HG03280 (cell line): ENCODE measurements around the gene RYR3.

Experiments
- ATAC-seq: cut with Tn5 transposase; IDR thresholded peaks from one replicate; pipeline ENCODE4 v1.9.1; 2021; ENCODE audit warnings: mild to moderate bottlenecking, moderate library complexity; ENCODE audit not compliant: unreplicated experiment

Gene RYR3

DNA sequence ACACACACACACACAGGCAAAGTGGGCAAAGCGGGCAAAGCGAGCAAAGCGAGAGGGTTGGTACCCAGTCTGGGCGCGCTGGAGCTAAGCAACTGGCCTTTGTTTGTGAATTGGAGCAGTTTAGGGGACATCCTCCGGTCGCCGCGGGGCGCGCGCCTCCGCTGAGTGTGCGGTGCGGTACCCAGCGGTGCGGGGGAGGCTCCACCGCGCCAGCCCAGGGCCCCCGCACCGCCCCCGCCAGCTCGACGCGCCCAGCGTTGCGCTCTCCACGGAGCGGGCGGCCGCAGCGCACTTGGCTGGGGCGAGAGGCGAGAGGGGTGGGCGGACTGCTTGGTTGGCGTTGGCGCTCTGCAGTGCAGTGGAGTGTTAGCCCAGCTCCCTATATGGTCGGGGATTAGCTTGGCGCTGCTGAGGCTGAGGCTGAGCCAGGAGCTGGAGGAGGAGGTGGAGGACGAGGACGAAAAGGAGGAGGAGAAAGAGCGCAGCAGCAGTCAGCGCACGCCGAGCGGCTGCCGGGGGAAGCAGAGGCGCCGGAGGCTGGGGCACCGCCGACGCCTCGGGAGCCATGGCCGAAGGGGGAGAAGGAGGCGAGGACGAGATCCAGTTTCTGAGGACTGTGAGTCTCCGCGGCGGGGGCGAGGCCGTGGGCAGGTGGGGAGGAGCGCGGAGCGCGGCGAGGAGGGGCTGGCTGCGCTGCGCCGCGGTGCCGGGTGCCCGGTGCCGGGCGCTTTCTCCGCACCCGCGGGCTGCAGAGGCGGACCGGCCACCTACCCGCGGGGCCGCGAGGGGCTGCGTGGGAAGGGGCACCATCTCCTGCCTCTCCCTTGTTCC lies at the start of gene RYR3:
RYR3 (plus strand) TSS at position 487 of the 831 bp plus-strand sequence; CDS start at position 566, 79 bp downstream.
- no peak for ATAC-seq

- ATAC-seq = no peak
These were observed 48.5 kb upstream of the RYR3 start for GRCh38 chr15:33262306-33262705.

DNA sequence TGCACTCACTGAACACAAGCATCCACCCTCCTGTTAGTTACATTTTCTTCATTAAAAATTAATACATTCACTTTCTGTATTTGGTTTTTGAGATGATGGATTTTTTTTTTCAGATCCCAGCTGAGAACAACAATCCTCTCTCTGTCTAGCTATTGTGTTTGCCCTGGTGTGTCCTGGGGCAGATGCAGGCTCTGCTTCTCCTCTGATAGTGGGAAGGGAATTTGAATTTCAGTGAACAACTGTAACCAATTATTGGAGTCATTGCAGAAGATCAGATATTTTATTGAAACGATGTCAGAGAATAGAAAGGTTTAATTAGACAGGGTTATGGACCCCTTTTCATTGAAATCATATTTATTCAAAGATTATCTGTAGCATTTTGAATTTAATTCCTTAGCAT lies 33.1 kb upstream of the RYR3 start:
- no peak for ATAC-seq

GRCh38 chr15:33278816-33279612 lies 31.8 kb upstream of the RYR3 start:
- ATAC-seq = no peak

DNA sequence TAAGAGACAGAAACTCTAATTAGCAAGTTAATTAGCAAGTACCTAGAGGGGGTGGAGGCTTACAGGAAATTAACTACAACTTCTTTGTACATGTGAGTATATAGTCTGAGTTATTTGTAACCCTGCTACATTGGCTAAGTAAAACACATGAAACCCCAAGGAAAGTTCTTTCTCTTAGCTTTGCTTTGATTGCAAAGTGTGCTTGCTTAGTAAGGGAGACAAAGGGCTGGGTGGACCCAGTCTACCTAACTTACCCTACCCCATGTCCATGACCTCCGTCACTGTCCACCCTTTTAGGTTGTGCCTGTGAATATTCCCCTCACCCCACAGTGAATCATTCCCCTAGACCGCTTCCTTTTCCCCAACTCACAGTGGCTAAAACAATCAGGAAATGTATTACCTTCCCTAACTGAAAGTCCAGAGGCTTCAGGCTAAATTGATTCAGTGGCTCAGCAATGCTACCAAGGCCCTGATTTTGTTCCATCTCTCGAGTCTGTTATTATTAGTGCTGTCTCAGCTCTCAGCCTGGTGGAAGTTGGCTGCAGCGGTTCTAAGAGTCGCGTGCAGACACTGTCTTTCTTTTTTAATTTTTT lies 31.1 kb upstream of the RYR3 start:
- ATAC-seq = no peak

- no peak for ATAC-seq
These were observed 28.3 kb upstream of the RYR3 start for GRCh38 chr15:33282226-33283020.

GRCh38 chr15:33283576-33283975 lies 27.2 kb upstream of the RYR3 start:
- no peak for ATAC-seq

GRCh38 chr15:33284336-33284735 lies 26.4 kb upstream of the RYR3 start:
- ATAC-seq = no peak

GRCh38 chr15:33292717-33293307 lies 18.0 kb upstream of the RYR3 start:
- no peak for ATAC-seq

DNA sequence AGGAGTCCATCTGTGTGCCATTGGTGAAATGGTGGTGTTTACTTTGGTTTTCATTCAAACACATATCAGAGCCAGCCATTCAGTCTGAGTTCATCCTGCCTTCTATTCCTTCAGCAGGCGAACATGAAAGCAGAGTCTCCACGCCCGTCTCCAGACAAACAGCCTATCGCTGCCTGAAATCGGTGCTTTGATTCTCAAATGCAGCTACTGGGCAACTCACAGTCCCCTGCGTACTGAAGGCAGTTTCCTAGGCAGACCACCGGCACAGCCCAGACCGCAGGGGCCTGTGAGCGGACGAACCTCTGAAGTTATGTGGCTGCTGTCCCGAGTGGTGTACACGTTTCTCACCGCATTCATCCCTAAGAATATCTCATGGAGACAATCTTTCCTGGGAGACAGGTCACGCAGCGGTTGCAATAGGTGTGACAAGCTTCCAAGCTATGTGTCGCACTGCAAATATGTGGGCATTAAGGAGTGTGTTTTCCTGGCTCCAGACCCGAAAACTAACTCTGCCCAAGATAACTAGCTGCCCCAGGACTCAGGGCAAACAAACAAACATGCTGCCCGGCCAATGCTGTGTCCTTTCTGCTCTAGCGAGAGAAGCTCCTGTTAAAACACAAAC lies 16.9 kb upstream of the RYR3 start:
- ATAC-seq = no peak

DNA sequence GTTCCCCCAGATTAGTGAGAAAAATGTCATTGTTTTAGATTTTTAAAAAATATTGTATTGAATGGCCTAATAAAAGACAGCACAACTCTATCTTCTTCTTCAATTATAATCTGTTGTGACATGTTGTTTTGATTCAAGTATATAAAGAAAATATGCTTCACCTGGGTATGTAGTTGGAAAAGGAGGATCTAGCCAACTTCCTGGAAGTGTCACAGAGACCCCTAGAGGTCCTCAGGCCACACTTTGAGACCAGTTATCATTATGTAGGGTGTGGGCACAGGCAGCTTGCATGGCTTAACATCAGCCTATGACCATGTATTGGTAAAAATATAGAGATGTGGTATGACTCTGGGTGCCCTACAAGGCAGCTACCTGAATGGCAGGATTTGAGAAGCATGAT lies 14.7 kb upstream of the RYR3 start:
- ATAC-seq = no peak

GRCh38 chr15:33296856-33297255 lies 13.9 kb upstream of the RYR3 start:
- ATAC-seq = no peak

DNA sequence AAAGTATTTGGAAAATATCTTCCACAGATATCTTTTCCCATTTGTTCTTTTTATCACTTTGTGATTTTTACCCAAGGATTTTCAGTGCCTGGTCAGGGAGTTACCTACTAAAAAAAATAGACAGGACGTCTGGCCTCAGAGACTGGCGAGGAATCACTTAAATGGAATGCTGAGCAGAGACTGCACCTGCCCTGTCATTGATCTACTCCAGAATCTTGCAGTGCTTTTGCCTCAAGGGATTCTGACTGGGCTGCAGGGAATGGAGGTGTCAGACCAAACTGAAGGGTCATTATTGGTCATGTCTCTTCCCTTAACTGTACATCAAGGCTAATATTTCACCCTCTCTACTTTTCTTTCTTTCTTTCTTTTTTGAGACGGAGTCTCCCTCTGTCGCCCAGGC lies 12.1 kb upstream of the RYR3 start:
- ATAC-seq = no peak

GRCh38 chr15:33304924-33305323 lies 5.8 kb upstream of the RYR3 start:
- ATAC-seq = no peak

GRCh38 chr15:33309602-33310276 lies 1.0 kb upstream of the RYR3 start:
- no peak for ATAC-seq

GRCh38 chr15:33311312-33311971 lies 675 bp downstream of the RYR3 start:
- no peak for ATAC-seq

- no peak for ATAC-seq
These were observed 2.7 kb downstream of the RYR3 start for GRCh38 chr15:33313491-33313890.

GRCh38 chr15:33314069-33314468 lies 3.3 kb downstream of the RYR3 start:
- ATAC-seq = no peak

- ATAC-seq = no peak
These were observed 4.3 kb downstream of the RYR3 start for GRCh38 chr15:33315044-33315443.
